Thyroid gland (tissue), 4 donors: ENCODE data around the gene SLC13A3. TPM values are rescaled to one million over a fixed set of nuclear protein-coding genes. Genes with fewer than 3 reads are reported as not detected.

Experiments used
- DNase-seq, 2 donors: peaks; one replicate each; pipeline ENCODE4 v3.0.0-alpha.2; 2019
- H3K27ac ChIP-seq, 3 donors: fragments of 200-600 bp; sonication (generic); 1 replicate in 2 of 3; 2 replicates in 1 of 3; pipeline ENCODE4 v1.5.1; 2016 to 2019; ENCODE audit warnings: mild to moderate bottlenecking in 1 of 3, moderate library complexity in 1 of 3
- H3K27me3 ChIP-seq: fragments of 200-600 bp; sonication (generic); one replicate; pipeline ENCODE4 v1.5.1; 2019
- H3K36me3 ChIP-seq, 2 donors: fragments of 200-600 bp; sonication (generic); one replicate each; pipeline ENCODE4 v1.5.1; 2016 to 2019
- H3K4me1 ChIP-seq, 2 donors: fragments of 200-600 bp; sonication (generic); one replicate each; pipeline ENCODE4 v1.5.1; 2017 to 2019
- H3K4me3 ChIP-seq, 3 donors: fragments of 200-600 bp; sonication (generic); replicated peaks in 1 of 3; 1 replicate in 2 of 3; 2 replicates in 1 of 3; pipeline ENCODE4 v1.5.1; 2016; ENCODE audit warnings: mild to moderate bottlenecking in 1 of 3
- H3K9me3 ChIP-seq: fragments of 200-600 bp; sonication (generic); one replicate; pipeline ENCODE4 v1.5.1; 2017
- POLR2A ChIP-seq, 2 donors: fragments of 450-650 bp; IDR thresholded peaks; one replicate each; pipeline ENCODE4 v1.6.1; 2017; ENCODE audit warnings: antibody characterized with exemption in 2 of 2, mild to moderate bottlenecking in 2 of 2, moderate library complexity in 1 of 2
- WGBS, 2 donors: methylation state at CpG; one replicate each; pipeline ENCODE4 v1.1.5; 2017; 5-methylcytosine and 5-hydroxymethylcytosine counted together
- intact Hi-C: fragments of 100-400 bp; cut with DNase I; formaldehyde crosslinking; loops from one replicate; pipeline ENCODE4 v1.15.1; 2023
- total RNA-seq, 4 donors: library from RNA; depleted of rRNA; stranded (reverse); fragments of >200 nt; gene quantifications; one replicate each; pipeline ENCODE4 v1.2.3, GENCODE V29; 2016
- TF ChIP-seq, protein P1 (sequence below), 6 experiments: fragments of 200-600 bp in 3 of 6; fragments of 450-650 bp in 3 of 6; sonication (generic) in 3 of 6; IDR thresholded peaks; one replicate each; pipeline ENCODE4 v1.5.1; 2016 to 2019; ENCODE audit warnings: antibody characterized with exemption in 6 of 6, mild to moderate bottlenecking in 2 of 6, inconsistent platforms in 1 of 6, moderate library complexity in 1 of 6

The SLC13A3 gene
- total RNA-seq, 4 donors from 2014 or later: 1.8 to 4.2 (median 2.1) TPM

- DNase-seq: no peak
Measured at GRCh38 chr20:46636514-46636913, 14.7 kb downstream of the SLC13A3 start.

GRCh38 chr20:46635514-46636136 is 15.6 kb downstream of the SLC13A3 start:
- Histone ChIP-seq H3K27me3 (no peaks in the 10 kb centered on the region), H3K4me1 (no peaks in the 10 kb centered on the region), H3K36me3 (no peaks in the 10 kb centered on the region), H3K27ac (no peak overlapping the region), H3K9me3 (no peaks in the 10 kb centered on the region), H3K4me3 (no peak overlapping the region)
- intact Hi-C loops: no loop called here
- 85 to 91% methylated on average over 5 of the region's 5 CpGs for WGBS, 2 donors
- no peak for TF ChIP-seq POLR2A (IDR thresholded peaks at IDR 0.05)
- TF ChIP-seq, protein P1, sequence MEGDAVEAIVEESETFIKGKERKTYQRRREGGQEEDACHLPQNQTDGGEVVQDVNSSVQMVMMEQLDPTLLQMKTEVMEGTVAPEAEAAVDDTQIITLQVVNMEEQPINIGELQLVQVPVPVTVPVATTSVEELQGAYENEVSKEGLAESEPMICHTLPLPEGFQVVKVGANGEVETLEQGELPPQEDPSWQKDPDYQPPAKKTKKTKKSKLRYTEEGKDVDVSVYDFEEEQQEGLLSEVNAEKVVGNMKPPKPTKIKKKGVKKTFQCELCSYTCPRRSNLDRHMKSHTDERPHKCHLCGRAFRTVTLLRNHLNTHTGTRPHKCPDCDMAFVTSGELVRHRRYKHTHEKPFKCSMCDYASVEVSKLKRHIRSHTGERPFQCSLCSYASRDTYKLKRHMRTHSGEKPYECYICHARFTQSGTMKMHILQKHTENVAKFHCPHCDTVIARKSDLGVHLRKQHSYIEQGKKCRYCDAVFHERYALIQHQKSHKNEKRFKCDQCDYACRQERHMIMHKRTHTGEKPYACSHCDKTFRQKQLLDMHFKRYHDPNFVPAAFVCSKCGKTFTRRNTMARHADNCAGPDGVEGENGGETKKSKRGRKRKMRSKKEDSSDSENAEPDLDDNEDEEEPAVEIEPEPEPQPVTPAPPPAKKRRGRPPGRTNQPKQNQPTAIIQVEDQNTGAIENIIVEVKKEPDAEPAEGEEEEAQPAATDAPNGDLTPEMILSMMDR (IDR thresholded peaks at IDR 0.05): no peak
- no peak for DNase-seq

More at GRCh38 chr20:46636514-46636913, 14.7 kb downstream of the SLC13A3 start:
- H3K36me3 ChIP-seq: no peaks in the 10 kb centered on the region
- H3K27me3 ChIP-seq: no peaks in the 10 kb centered on the region
- H3K4me3 ChIP-seq: no peak overlapping the region
- WGBS, 2 donors: 91 to 92% methylated on average over 4 of the region's 4 CpGs
- no peak overlapping the region for H3K27ac ChIP-seq
- H3K4me1 ChIP-seq: no peaks in the 10 kb centered on the region
- no peaks in the 10 kb centered on the region for H3K9me3 ChIP-seq
- intact Hi-C loops: no loop called here
- TF ChIP-seq POLR2A (IDR thresholded peaks at IDR 0.05): no peak
- TF ChIP-seq, protein P1 (IDR thresholded peaks at IDR 0.05): no peak

GRCh38 chr20:46634528-46634927 is 16.7 kb downstream of the SLC13A3 start:
- intact Hi-C loops: no loop called here
- no peak for TF ChIP-seq POLR2A (IDR thresholded peaks at IDR 0.05)
- TF ChIP-seq, protein P1 (IDR thresholded peaks at IDR 0.05): no peak
- H3K4me3 ChIP-seq: no peak overlapping the region
- no peaks in the 10 kb centered on the region for H3K36me3 ChIP-seq
- no peak for DNase-seq
- WGBS, 2 donors: 70 to 74% methylated on average over 6 of the region's 6 CpGs
- no peaks in the 10 kb centered on the region for H3K27me3 ChIP-seq
- H3K27ac ChIP-seq: no peak overlapping the region
- H3K4me1 ChIP-seq: no peaks in the 10 kb centered on the region
- no peaks in the 10 kb centered on the region for H3K9me3 ChIP-seq

DNA sequence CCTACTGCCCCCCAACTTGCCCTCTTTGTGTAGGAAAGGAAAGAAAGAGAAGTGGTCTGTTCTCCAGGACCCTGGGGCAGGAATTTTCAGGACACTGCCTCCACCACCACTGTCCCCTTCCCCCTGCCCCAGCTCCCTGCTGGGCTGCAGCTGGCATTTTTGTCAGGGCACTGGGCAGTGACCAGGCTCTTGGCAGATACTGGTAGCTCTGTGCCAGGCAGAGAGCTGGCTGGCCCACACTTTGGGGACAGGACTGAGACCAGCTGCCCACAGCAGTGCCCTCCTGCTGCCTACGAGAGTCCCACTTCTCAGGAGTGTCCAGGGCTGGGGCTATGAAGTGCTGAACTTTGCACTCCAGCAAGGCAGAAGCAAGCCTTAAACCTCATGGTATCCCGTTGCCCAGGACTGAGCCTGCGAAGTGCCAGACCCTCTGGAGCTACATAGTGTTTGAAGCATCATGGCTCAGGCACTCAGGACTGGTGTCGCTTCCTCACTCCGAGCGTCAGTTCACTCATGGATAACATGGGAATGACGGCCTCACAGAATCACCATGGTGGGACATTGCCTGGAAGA is 19.3 kb downstream of the SLC13A3 start:
- Histone ChIP-seq H3K4me3 (no peak overlapping the region), H3K27ac (no peak overlapping the region), H3K27me3 (no peaks in the 10 kb centered on the region), H3K9me3 (no peaks in the 10 kb centered on the region), H3K4me1 (no peaks in the 10 kb centered on the region), H3K36me3 (no peaks in the 10 kb centered on the region)
- TF ChIP-seq, protein P1 (IDR thresholded peaks at IDR 0.05): no peak
- no peak for TF ChIP-seq POLR2A (IDR thresholded peaks at IDR 0.05)
- no peak for DNase-seq
- WGBS, 2 donors: 60 to 87% methylated on average over 4 to 5 of the region's 7 CpGs
- intact Hi-C loops: no loop called here

DNA sequence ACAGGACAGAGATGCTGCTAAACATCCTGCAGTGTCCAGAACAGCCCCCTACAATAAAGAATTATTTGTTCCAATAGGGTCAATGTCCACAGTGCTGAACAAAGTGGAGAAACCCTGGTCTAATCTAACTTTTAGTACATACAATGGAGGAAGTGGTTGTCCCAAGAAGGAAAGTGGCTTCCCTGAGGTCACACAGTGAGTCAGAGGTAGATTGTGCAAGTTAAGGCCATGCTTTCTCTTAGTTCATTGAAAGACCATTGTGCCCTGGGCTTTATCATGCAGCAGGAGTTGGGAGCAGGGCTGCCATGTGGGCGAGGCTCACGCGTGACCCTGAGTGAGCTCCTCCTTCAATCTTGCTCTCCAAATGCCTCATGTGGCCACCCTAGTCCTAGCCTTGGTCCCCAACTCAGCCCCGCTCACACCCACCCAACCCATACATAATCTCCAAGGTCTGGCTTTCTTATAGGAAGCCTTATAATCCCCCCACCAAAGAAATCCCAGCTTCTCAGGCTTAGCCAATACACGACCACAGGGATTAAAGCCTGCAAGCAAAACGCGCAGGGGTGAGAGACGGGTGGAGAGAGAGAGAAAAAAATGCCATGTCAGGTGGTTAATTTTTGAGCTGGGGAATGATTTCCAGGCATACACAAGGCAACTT is 19.9 kb downstream of the SLC13A3 start:
- H3K36me3 ChIP-seq: no peaks in the 10 kb centered on the region
- no peak for TF ChIP-seq POLR2A (IDR thresholded peaks at IDR 0.05)
- TF ChIP-seq, protein P1 (IDR thresholded peaks at IDR 0.05): no peak
- no peak overlapping the region for H3K4me3 ChIP-seq
- H3K27me3 ChIP-seq: no peaks in the 10 kb centered on the region
- DNase-seq: no peak
- no peaks in the 10 kb centered on the region for H3K4me1 ChIP-seq
- 73 to 87% methylated on average over 8 of the region's 8 CpGs for WGBS, 2 donors
- H3K9me3 ChIP-seq: no peaks in the 10 kb centered on the region
- H3K27ac ChIP-seq: no peak overlapping the region
- intact Hi-C loops: no loop called here
